GM10266 (cell line): ENCODE data around the gene SPOCK3.

ENCODE experiments used
- DNase-seq: peaks from one replicate; pipeline ENCODE4 v3.0.0; 2012; ENCODE audit errors: extremely low spot score
- CTCF ChIP-seq: IDR thresholded peaks from 2 replicates; pipeline ENCODE4 v1.5.1; 2012; ENCODE audit warnings: mild to moderate bottlenecking, low read depth; ENCODE audit not compliant: control insufficient read depth, insufficient read depth; ENCODE audit errors: missing control alignments

SPOCK3 gene

GRCh38 chr4:167079762-167080161 is 154.5 kb downstream of the SPOCK3 start:
- no peak for DNase-seq
- no peak for TF ChIP-seq CTCF

- DNase-seq, result no peak
Measured at GRCh38 chr4:167052631-167053091, 181.6 kb downstream of the SPOCK3 start.

GRCh38 chr4:167049257-167049656 is 185.0 kb downstream of the SPOCK3 start:
- no peak for TF ChIP-seq CTCF
- no peak for DNase-seq

More at GRCh38 chr4:167052631-167053091, 181.6 kb downstream of the SPOCK3 start:
- TF ChIP-seq CTCF, result no peak

- no peak for TF ChIP-seq CTCF
Measured at GRCh38 chr4:167041524-167041923, 192.8 kb downstream of the SPOCK3 start.

GRCh38 chr4:167035390-167035789 is 198.9 kb downstream of the SPOCK3 start:
- TF ChIP-seq CTCF, result no peak
- DNase-seq, result no peak

More at GRCh38 chr4:167041524-167041923, 192.8 kb downstream of the SPOCK3 start:
- DNase-seq, result no peak

- no peak for TF ChIP-seq CTCF
- no peak for DNase-seq
Measured at GRCh38 chr4:167034983-167035382, 199.3 kb downstream of the SPOCK3 start.

GRCh38 chr4:167032871-167033270 is 201.4 kb downstream of the SPOCK3 start:
- no peak for TF ChIP-seq CTCF
- DNase-seq, result no peak
